Vagina (tissue), 2 donors: ENCODE measurements around the gene GALNTL6.

ENCODE experiments used
- POLR2A ChIP-seq, 2 donors: fragments of 450-650 bp; IDR thresholded peaks; one replicate each; pipeline ENCODE4 v1.6.1; 2017; ENCODE audit warnings: antibody characterized with exemption in 2 of 2, mild to moderate bottlenecking in 2 of 2, moderate library complexity in 2 of 2
- POLR2AphosphoS5 ChIP-seq, 2 donors: sonication (generic); formaldehyde crosslinking; IDR thresholded peaks; one replicate each; pipeline ENCODE4 v1.9.0; 2017; ENCODE audit warnings: antibody characterized with exemption in 2 of 2, mild to moderate bottlenecking in 2 of 2, low read depth in 1 of 2; ENCODE audit not compliant: insufficient read depth in 1 of 2
- TF ChIP-seq, protein P1 (sequence below), 3 experiments: fragments of 450-650 bp in 2 of 3; fragments of 200-600 bp in 1 of 3; sonication (generic) in 1 of 3; IDR thresholded peaks; one replicate each; pipeline ENCODE4 v1.5.1; 2017 to 2019; ENCODE audit warnings: antibody characterized with exemption in 3 of 3, mild to moderate bottlenecking in 2 of 3, moderate library complexity in 2 of 3

DNA sequence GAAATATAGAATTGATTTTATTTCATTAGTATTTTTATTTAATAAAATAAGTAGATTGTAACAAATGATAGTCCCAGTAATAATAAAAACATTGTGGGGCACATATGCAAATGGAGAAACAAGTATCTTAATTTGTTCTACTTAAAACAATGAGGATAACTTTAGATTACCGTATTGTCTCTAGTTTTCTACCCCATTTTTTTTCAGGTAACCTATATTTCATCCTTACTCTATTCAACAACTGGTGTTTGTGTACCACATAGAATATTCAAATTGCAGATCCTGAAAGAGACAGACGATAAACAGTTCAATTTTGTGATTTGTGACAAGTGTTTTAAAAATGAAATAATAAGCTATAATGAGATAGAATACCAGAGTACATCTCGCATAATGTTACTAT lies 671.8 kb downstream of the GALNTL6 start:
- TF ChIP-seq, protein P1, sequence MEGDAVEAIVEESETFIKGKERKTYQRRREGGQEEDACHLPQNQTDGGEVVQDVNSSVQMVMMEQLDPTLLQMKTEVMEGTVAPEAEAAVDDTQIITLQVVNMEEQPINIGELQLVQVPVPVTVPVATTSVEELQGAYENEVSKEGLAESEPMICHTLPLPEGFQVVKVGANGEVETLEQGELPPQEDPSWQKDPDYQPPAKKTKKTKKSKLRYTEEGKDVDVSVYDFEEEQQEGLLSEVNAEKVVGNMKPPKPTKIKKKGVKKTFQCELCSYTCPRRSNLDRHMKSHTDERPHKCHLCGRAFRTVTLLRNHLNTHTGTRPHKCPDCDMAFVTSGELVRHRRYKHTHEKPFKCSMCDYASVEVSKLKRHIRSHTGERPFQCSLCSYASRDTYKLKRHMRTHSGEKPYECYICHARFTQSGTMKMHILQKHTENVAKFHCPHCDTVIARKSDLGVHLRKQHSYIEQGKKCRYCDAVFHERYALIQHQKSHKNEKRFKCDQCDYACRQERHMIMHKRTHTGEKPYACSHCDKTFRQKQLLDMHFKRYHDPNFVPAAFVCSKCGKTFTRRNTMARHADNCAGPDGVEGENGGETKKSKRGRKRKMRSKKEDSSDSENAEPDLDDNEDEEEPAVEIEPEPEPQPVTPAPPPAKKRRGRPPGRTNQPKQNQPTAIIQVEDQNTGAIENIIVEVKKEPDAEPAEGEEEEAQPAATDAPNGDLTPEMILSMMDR (IDR thresholded peaks at IDR 0.05), result no peak
- TF ChIP-seq POLR2A (IDR thresholded peaks at IDR 0.05) (no peak), POLR2AphosphoS5 (IDR thresholded peaks at IDR 0.05; ENCODE audit: insufficient read depth in 1 of 2, low read depth in 1 of 2) (no peak)
